Stimulated activated CD4-positive, alpha-beta T cell treated with anti-CD3 and anti-CD28 coated beads, Interleukin-12 subunit alpha, Interleukin-12 subunit beta, amount 100 ng/mL, for 4 hours (primary cell): ENCODE results near the gene ULK4.

ENCODE experiments used
- DNase-seq: peaks from one replicate; pipeline ENCODE4 v3.0.0-alpha.2; 2020

Gene ULK4

GRCh38 chr3:41627477-41628087 is 334.3 kb downstream of the ULK4 start:
- no peak for DNase-seq

- no peak for DNase-seq
These were observed 349.1 kb downstream of the ULK4 start for GRCh38 chr3:41612853-41613252.

GRCh38 chr3:41611008-41611407 is 350.9 kb downstream of the ULK4 start:
- no peak for DNase-seq

GRCh38 chr3:41608347-41608746 is 353.6 kb downstream of the ULK4 start:
- no peak for DNase-seq

GRCh38 chr3:41603807-41604206 is 358.1 kb downstream of the ULK4 start:
- DNase-seq: no peak

GRCh38 chr3:41602121-41602520 is 359.8 kb downstream of the ULK4 start:
- DNase-seq: no peak

- DNase-seq: no peak
These were observed 360.4 kb downstream of the ULK4 start for GRCh38 chr3:41601404-41601987.

- no peak for DNase-seq
These were observed 361.3 kb downstream of the ULK4 start for GRCh38 chr3:41600616-41601015.

GRCh38 chr3:41599127-41599484 is 362.8 kb downstream of the ULK4 start:
- no peak for DNase-seq

- no peak for DNase-seq
These were observed 363.3 kb downstream of the ULK4 start for GRCh38 chr3:41598402-41599126.

- no peak for DNase-seq
These were observed 368.1 kb downstream of the ULK4 start for GRCh38 chr3:41593774-41594173.

- DNase-seq: no peak
These were observed 369.0 kb downstream of the ULK4 start for GRCh38 chr3:41592753-41593510.

- no peak for DNase-seq
These were observed 378.9 kb downstream of the ULK4 start for GRCh38 chr3:41583014-41583413.

- DNase-seq: no peak
These were observed 380.2 kb downstream of the ULK4 start for GRCh38 chr3:41581700-41582099.

GRCh38 chr3:41580274-41580959 is 381.5 kb downstream of the ULK4 start:
- DNase-seq: no peak

GRCh38 chr3:41579861-41580260 is 382.0 kb downstream of the ULK4 start:
- no peak for DNase-seq

GRCh38 chr3:41578798-41579197 is 383.1 kb downstream of the ULK4 start:
- DNase-seq: no peak

- no peak for DNase-seq
These were observed 386.2 kb downstream of the ULK4 start for GRCh38 chr3:41575724-41576123.

- no peak for DNase-seq
These were observed 387.0 kb downstream of the ULK4 start for GRCh38 chr3:41574900-41575299.

GRCh38 chr3:41573591-41573990 is 388.3 kb downstream of the ULK4 start:
- DNase-seq: no peak

GRCh38 chr3:41572092-41572491 is 389.8 kb downstream of the ULK4 start:
- no peak for DNase-seq

- no peak for DNase-seq
These were observed 392.1 kb downstream of the ULK4 start for GRCh38 chr3:41569632-41570305.
